Stimulated activated CD4-positive, alpha-beta T cell treated with anti-CD3 and anti-CD28 coated beads, Interleukin-1b, Interleukin-23, amount 100 ng/mL, for 24 hours (primary cell): Measurements from ENCODE around the gene SMARCAL1.
"Not testable (repeated sequence)": the region's sequence is repeated elsewhere in the genome, so short reads cannot be mapped to it uniquely, and the experiment has no call there.

Source experiments
- DNase-seq, 4 experiments: peaks; one replicate each; pipeline ENCODE4 v3.0.0-alpha.2; 2020; ENCODE audit warnings: low read depth in 4 of 4, low spot score in 1 of 4

Gene SMARCAL1

DNA sequence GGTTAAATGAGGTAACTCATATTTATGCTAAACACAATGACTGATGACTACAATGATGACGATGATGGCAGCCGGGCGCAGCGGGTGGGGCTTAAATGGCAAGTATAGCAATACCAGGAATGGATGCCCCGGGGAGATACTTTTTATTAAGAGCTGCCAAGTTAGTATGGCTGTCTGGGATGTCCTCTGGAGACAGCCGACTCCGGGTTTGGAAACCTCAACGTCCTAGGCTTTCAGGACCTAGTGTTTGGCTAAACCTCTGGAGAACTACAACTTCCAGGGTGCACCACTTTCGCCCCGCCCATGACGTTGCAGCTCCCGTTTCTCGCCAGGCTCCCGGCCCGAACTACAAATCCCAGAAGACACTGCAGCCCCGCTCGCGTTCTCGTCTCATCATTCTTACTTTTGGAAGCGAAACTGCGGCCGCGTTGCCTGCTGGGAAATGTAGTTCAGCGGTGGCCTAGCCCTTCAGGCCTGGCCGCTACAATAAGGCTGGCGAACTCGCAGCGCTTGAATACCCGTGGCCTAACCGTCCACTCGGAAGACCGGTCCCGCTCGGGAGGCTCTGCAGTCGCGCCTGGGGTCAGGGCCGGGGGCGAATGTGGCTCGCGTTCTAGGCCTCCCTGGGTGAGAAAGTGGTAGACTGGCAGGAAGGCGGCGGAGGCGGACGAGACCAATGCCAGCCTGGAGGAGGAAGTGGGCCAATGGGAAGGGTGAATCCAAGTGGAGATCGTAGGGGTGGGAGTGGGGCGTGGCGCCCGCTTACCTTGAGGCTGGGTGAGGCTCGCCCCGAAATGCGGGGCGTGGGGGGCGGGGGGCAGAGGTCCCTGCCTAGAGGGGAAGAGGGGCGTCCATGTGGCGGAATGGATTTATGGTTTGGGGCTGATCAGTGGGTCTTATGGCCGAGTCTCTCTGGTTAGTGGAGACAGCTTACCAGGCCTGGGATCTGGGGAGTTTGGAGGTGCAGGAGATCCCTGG, at the start of gene SMARCAL1:
Gene SMARCAL1, plus strand, starts transcription at position 463 of the 978 bp plus-strand sequence. CDS start 2,221 bp downstream, outside the sequence.
- peak; percentile 97 to 98 (median 98) for DNase-seq

- no peak for DNase-seq
Observed at GRCh38 chr2:216362730-216363129, 49.6 kb upstream of the SMARCAL1 start.

GRCh38 chr2:216363221-216363620, 49.1 kb upstream of the SMARCAL1 start:
- no peak for DNase-seq

DNA sequence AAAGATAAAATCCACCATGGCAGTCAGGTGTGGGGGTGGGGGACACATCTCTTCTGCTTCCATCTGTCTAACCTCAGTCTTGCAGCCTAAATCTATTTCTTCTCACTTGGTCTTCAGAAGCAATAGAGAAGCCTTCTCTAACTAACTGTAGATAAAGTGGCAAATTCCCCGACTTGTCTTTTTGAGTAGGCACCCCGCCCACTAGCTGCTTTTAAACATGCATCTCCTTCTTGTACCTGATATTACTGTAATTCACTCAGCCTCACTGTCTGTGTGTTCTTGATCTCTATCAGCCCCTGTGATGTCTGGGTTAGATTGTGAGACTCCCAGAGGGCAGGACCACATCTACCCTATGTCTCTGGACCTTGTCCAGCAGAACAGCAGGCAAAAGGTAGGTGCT, 46.8 kb upstream of the SMARCAL1 start:
- DNase-seq, result no peak

DNA sequence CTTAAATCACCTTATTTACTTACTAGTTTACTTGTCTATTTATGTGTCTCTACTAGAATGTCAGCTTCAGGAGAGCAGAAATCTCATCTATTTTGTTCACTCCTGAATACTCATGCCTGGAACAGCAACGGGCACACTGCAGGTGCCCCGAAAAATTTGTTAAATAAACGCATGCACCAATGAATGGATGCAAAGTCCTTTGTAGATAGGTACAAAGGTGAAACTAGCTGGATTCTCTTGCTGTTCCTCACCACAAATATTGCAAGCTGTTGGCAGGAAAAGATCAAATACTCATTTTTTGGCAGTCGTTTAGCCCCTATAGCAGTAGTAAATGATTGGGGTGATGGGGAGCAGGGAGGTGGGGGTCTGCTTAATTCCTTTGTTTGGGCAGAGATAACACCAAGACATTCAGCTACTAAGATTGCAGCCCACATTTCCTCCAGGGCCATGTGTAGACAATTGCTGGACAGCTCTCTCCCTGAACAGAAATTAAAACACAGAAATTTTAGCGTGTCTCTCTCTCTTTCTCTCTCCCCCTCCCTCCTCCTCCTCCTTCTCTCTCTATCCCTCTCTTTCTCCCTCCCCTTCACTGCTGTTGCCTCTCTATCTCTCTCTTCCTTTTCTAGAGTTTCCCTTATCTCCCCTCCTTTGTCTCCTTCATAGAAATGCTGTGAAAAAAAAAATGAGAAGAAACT, 45.4 kb upstream of the SMARCAL1 start:
- DNase-seq, result no peak

GRCh38 chr2:216369821-216370220, 42.5 kb upstream of the SMARCAL1 start:
- no peak for DNase-seq

GRCh38 chr2:216370961-216371712, 41.1 kb upstream of the SMARCAL1 start:
- DNase-seq, result no peak

DNA sequence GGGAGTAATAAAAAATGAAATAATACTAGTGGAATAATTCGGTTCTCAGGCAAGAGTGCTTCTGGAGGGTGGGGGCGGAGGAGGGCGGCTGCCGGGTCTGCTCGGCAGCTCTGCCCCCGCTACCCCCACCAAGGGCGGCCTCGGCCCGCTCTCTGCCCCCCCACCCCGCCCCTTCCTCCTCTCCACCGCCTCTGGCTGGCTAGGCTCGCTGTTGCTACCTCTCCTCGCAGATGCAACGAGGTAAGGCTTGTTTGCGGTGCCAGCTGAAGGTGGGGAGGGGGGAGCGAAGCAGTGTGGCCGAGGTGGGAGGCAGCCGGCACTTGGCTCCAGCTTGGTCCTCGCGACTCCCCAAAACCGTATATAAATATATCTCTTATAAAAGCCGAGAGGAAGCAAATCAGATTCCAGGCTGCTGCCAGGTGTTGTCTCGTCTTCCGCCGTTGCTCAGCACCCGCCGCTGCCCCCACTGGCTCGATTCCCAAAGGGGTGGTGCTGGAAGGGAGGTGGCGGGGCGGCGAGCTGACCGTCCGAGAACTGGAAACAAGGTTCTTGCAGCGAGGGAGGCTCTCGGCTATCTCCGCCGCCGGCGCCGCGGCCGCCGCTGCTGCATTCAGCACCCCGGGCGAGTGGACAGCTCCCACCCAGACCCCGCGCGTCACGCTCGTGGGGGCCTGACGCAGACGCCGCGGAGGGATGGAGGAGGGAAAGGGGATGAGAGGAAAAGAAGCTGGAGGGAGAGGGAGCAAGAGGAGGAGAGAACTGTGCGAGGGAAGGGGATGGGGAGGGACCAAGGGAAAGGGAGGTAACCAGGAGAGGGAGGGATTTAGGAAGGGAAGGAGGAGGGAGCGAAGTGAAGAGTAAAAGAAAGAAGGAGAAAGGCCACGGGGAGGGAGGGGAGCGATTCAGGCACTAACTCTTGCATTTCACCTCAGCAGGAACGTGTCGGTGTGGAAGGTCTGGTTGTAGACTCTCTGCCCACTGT, 40.3 kb upstream of the SMARCAL1 start, which contains the start of gene MARCHF4:
Gene MARCHF4, minus strand, starts transcription at position 763 of the 982 bp plus-strand sequence. CDS start 2,223 bp downstream, outside the sequence.
- DNase-seq, result peak in 3 of 4 experiments; percentile 43 to 54 (median 45)

DNA sequence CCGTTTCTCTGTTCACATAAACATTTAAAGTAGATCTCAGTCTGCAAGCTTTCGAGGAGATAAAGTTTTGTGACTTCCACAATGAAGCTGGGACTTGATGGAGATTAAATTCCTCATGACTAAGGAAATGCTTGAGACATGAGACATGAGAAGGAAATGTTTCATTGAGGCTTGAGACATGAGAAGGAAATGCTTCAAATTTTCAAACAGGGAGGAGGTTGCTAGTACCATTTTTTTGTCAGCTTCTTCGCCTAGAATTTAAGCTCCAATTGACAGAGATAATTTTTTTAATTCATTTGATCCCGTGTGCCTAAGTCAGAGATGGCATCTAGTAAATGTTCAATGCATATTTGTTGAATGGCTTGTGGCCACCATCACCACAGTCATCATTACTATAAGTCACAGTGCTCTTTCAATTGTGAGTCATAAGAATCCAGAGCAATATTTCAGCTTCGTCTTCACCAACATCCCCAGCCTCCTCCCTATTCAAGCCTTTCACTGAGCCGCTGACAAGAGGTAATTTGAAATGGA, 39.5 kb upstream of the SMARCAL1 start:
- DNase-seq, result no peak

- DNase-seq, result no peak
Observed at GRCh38 chr2:216373896-216374295, 38.4 kb upstream of the SMARCAL1 start.

- DNase-seq, result no peak
Observed at GRCh38 chr2:216375286-216375685, 37.0 kb upstream of the SMARCAL1 start.

GRCh38 chr2:216379977-216380376, 32.3 kb upstream of the SMARCAL1 start:
- no peak for DNase-seq

GRCh38 chr2:216384409-216384808, 27.9 kb upstream of the SMARCAL1 start:
- DNase-seq, result not testable (repeated sequence)

- no peak for DNase-seq
Observed at GRCh38 chr2:216385478-216385877, 26.8 kb upstream of the SMARCAL1 start.

GRCh38 chr2:216387262-216387661, 25.0 kb upstream of the SMARCAL1 start:
- no peak for DNase-seq

DNA sequence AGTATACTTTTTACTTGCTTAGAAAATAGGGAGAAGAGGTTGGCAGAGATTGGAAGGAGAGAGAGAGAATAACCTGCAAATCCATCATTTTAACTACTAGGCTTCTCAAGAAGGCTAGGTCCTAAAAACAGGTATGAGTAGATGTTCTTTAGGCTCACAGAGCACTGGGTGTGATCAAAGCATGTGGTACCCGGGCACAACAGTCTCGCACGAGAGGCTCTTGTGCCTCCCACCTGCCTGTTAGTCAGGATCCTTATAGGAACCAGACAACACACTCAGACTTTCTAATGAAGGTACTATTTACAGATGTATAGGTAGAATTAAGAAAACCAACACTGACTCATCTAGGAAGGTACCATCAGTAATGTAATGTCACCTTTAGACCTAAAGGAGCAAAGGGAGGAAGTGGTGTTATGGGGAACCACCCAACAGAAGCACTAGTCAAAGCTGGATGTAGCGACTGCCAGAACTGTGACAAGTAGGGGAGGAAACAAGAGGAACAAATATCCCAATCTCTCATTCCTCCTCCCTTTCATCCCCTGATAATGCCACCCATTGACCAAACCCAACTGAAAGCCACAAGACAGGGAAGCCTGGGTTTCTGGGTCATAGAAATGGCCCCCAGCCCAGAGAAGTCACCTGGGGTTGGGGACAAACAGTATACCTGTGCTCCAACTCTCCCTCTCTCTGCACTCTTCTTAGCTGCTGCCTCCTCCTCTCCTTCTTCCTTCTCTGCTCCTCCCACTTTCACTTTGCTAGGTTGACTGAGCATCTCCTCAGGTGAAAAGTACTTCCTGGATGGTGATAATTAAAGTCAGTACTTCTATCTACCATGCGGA, 24.0 kb upstream of the SMARCAL1 start:
- no peak for DNase-seq

- DNase-seq, result no peak
Observed at GRCh38 chr2:216389570-216389969, 22.7 kb upstream of the SMARCAL1 start.

DNA sequence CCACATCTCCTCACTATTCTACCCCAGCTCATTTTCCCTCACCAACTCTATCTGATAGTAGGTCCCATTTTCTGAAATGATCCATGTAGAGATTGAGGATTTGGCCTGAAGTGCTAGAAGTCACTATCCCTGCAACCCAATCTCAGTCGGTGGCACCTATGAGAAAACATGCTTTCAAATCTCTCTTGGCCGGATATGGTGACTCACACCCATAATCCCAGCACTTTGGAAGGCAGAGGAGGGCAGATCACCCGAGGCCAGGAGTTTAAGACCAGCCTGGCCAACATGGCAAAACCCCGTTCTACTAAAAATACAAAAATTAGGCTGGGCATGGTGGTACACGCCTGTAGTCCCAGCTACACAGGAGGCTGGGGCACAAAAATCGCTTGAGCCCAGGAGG, 20.9 kb upstream of the SMARCAL1 start:
- no peak for DNase-seq
